H7 (cell line): ENCODE measurements around the gene PRRC2B. TPM values are rescaled to one million over a fixed set of nuclear protein-coding genes. Genes with fewer than 3 reads are reported as not detected.
"Not testable (repeated sequence)": the region's sequence is repeated elsewhere in the genome, so short reads cannot be mapped to it uniquely, and the experiment has no call there.

Experiments used
- DNase-seq: peaks from one replicate; pipeline ENCODE4 v3.0.0; 2012
- H3K27me3 ChIP-seq: 2 replicates; pipeline ENCODE4 v1.6.0; 2011; ENCODE audit warnings: mild to moderate bottlenecking, low read length; ENCODE audit not compliant: control insufficient read depth, insufficient read depth
- H3K36me3 ChIP-seq: replicated peaks from 2 replicates; pipeline ENCODE4 v1.5.1; 2011; ENCODE audit warnings: low read length; ENCODE audit not compliant: control insufficient read depth, insufficient read depth
- H3K4me3 ChIP-seq: 2 replicates; pipeline ENCODE4 v1.5.1; 2011; ENCODE audit warnings: low read depth, mild to moderate bottlenecking, control low read depth, low read length, moderate library complexity; ENCODE audit not compliant: insufficient read depth
- total RNA-seq: library from RNA; depleted of rRNA; stranded (reverse); fragments of >200 nt; shearing (Covaris generic); gene quantifications from 2 replicates; pipeline ENCODE4 v1.2.3, GENCODE V29; 2014; rRNA removed

The PRRC2B gene
- total RNA-seq: 77.4 and 102 TPM in 2 replicates

DNA sequence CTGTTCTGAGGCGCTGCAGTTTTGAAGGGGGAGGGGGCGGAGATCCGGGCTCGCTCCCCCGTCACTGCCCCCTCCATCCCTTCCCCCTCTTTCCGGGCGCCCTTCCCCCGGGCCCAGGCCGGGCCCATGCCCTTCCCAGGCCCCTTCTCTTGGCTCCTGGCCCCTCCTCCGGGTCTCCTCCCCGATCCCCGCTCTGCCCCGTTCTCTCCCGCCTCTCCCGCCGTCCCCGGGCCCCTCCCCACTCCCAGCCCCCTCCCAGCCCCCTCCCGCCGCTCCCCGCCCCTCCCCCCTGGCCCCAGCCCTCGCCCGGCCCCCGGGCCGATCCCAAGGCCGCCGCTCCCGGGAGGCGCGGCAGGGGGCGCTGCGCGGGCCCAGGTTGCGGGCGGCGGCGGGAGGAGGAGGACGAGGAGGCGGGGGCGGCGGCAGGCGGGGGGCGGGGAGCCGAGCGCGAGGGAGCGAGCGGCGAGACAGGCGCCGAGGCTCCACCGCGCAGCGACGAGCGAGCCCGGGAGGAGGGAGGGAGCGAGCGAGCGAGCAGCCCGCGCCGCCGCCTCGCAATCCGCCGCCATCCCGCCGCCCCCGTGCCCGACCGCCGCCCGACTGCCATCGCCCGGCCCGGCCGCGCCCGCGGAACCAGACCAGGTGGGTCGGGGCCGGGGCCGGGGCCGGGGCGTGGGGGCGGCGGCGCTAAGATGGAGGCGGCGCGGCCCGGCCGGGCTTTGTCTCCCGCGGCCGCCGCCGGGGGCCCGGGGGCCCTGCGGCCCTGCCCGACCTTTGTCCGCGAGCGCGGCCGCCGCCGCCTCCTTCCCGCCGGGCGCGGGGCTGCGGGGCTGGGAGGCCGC lies at the start of gene PRRC2B:
PRRC2B (plus strand) TSS at position 465 of the 842 bp plus-strand sequence. CDS start 36,059 bp downstream, outside the sequence.
- H3K27me3 ChIP-seq: no peaks in the 10 kb centered on the region
- H3K4me3 ChIP-seq: peak within 1 kb of the TSS; percentile 70
- no peaks in the 10 kb centered on the region; the same call in 1 of the 2 replicates for H3K36me3 ChIP-seq
- peak; percentile 99 for DNase-seq

- not testable (repeated sequence) for H3K36me3 ChIP-seq, H3K27me3 ChIP-seq, DNase-seq, H3K4me3 ChIP-seq
Observed at GRCh38 chr9:131344931-131345535, 48.9 kb upstream of the PRRC2B start.

DNA sequence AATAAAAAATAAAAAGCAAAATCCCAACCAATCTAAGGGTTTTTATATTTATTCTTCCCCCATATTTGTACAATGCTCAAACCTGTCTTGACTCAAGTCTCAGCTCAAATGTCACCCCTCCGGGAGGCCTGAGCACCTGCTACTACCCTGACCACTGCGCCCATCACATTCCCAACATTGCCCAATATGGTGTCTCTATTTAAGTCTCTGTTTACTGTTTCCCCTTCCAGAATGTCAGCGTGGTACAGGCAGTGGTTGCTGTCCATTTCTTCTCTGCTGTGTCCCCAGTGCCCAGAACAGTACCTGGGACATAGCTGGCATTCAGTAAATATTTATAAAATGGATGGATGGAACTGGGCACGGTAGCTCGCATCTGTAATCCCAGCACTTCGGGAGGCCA lies 47.3 kb upstream of the PRRC2B start:
- no peak for DNase-seq
- Histone ChIP-seq H3K27me3 (no peaks in the 10 kb centered on the region), H3K4me3 (no peak overlapping the region), H3K36me3 (no peaks in the 10 kb centered on the region)

GRCh38 chr9:131347376-131348020 lies 46.4 kb upstream of the PRRC2B start:
- no peaks in the 10 kb centered on the region for H3K27me3 ChIP-seq
- no peak overlapping the region for H3K4me3 ChIP-seq
- H3K36me3 ChIP-seq: no peaks in the 10 kb centered on the region
- no peak for DNase-seq

DNA sequence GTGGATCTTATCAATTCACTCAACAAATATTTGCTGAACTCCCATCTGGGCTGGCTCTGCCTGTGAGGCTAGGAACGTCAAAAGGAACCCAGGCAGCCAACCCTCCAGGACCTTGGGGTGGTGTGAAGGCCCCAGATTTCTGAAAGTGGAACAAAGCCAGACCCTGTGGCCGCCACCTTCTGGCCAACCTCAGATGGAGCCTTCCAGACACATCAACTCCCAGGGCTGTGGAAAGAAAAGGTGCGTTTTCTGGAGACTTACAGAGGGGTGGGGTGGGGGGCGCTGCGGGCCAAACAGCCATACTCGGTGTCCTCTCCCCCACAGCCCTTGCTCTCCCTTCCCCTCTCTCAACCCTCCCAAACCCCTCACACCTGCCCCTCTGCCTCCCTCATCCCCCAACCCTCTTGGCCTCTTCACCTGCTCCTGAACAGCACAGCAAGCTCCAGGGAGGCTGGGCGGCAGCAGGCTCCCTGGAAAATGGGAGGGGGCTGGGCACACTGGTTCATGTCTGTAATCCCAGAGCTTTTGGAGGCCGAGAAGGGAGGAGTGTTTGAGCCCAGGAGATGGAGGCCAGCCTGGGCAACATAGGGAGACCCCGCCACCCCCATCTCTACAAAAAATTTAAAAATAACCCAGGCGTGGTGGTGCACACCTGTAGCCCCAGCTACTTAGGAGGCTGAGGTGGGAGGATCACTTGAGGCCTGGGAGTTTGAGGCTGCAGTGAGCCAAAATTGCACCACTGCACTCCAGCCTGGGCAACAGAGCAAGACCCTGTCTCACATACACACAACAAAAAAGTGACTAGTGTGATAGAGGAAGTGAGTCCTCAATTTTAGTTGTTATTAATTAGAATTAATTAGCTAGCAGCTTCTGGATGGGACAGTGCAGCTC lies 45.0 kb upstream of the PRRC2B start:
- peak; percentile 70 for DNase-seq
- Histone ChIP-seq H3K4me3 (no peak overlapping the region), H3K27me3 (no peaks in the 10 kb centered on the region), H3K36me3 (no peaks in the 10 kb centered on the region)

GRCh38 chr9:131349522-131349880 lies 44.4 kb upstream of the PRRC2B start:
- H3K36me3 ChIP-seq: no peaks in the 10 kb centered on the region
- peak; percentile 57 for DNase-seq
- H3K4me3 ChIP-seq: no peak overlapping the region
- no peaks in the 10 kb centered on the region for H3K27me3 ChIP-seq

DNA sequence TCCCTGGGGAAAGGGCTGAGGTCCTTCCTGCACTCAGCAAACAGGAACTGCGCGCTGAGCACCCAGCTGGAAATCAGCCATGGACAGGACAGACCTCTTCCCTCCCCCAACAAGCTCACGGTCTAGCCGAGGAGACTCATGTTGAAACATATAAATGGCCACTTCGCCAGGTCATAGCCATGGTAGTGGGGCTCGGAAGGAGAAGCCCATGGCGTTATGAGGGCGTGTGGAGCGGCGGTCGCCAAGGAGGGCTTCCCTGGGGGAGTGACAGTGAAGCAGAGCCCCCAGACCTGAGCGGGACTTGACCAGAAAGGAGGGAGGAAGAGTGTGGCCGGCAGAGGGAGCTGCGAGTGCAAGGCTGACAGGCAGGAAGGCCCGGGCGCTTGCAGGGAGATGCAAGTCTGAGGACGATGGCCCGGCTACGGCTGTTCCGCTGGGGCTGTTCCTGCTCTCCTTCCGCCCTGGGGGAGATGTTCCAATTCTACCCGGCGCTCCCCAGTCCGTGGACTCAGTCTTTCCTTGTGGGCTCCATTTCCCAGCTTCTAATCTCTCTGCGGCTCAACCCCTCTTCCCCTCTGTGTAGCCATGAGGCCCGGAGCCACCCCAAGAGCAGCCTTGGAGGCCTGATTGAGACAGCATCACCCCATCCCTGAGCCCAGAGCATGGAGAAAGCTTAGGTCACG lies 43.9 kb upstream of the PRRC2B start:
- Histone ChIP-seq H3K36me3 (no peaks in the 10 kb centered on the region), H3K4me3 (peak overlapping the region; percentile 17; the same call in 1 of the 2 replicates), H3K27me3 (no peaks in the 10 kb centered on the region)
- DNase-seq: peak; percentile 94

GRCh38 chr9:131356479-131356878 lies 37.4 kb upstream of the PRRC2B start:
- not testable (repeated sequence) for DNase-seq, H3K27me3 ChIP-seq, H3K4me3 ChIP-seq, H3K36me3 ChIP-seq

GRCh38 chr9:131358556-131358955 lies 35.3 kb upstream of the PRRC2B start:
- no peak overlapping the region for H3K4me3 ChIP-seq
- H3K27me3 ChIP-seq: no peaks in the 10 kb centered on the region
- DNase-seq: no peak
- H3K36me3 ChIP-seq: no peaks in the 10 kb centered on the region

DNA sequence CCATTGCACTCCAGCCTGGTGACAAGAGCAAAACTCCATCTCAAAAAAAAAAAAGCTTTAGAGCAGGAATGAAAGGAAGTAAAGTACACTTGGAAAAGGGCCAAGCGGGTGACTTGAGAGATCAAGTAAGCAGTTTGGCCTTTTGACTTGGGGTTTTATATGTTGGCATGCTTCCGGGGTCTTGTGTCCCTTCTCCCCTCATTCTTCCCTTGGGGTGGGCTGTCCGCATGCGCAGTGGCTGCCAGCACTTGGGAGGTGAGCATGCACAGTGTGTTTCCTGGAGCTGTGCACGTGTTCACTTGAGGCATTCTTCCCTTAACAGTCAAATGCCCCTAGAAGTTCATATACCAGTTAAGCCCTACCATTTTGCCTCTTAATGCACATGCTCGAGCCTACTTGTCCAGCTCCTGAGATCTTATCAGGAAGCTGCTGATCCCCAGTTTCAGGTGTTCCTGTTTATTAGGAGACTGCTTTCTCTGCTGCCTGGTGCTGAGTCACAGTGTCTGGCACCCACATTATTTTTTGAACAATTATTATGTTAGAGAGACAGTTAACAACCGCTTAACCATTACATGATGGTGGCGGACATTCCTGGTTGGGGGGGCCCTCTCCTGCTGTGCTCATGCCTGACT lies 32.6 kb upstream of the PRRC2B start:
- no peak overlapping the region for H3K4me3 ChIP-seq
- H3K36me3 ChIP-seq: no peaks in the 10 kb centered on the region
- DNase-seq: no peak
- no peaks in the 10 kb centered on the region for H3K27me3 ChIP-seq

DNA sequence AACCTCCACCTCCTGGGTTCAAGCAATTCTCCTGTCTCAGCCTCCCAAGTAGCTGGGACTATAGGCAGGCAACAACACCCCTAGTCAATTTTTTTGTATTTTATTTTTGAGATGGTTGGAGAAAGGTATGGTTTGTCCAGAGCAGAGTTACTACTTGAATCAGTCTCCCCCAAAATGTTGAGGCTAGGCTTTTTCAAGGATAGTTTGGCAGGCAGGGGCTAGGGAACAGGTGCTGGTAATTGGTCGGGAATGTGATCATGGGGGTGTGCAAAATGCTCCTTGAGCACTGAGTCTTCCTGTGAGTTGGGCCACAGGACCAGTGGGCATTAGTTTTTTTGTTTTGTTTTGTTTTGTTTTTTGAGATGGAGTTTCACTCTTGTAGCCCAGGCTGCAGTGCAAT lies 28.3 kb upstream of the PRRC2B start:
- H3K4me3 ChIP-seq: no peak overlapping the region
- no peaks in the 10 kb centered on the region for H3K36me3 ChIP-seq
- H3K27me3 ChIP-seq: no peaks in the 10 kb centered on the region
- no peak for DNase-seq

GRCh38 chr9:131366761-131367401 lies 27.0 kb upstream of the PRRC2B start:
- Histone ChIP-seq H3K4me3 (no peak overlapping the region), H3K36me3 (no peaks in the 10 kb centered on the region), H3K27me3 (no peaks in the 10 kb centered on the region)
- DNase-seq: peak; percentile 75

DNA sequence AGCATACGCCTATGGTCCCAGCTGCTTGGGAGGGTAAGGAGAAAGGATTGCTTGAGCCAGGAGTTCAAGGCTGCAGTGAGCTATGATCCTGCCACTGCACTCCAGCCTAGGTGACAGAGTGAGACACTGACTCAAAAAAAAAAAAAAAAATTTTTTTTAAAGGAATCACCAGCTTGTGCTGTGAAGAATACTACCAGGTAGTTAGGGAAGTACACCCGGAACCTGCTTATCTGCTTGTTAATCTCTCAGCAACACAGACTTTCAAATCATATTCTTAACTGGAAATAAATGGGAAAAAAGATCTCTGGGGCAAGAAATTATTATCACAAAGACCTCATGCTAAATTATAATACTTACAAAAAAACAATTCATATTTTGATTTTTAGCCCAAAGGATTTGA lies 26.4 kb upstream of the PRRC2B start:
- no peak for DNase-seq
- H3K27me3 ChIP-seq: no peaks in the 10 kb centered on the region
- H3K4me3 ChIP-seq: no peak overlapping the region
- H3K36me3 ChIP-seq: no peaks in the 10 kb centered on the region
